OCI-LY3 (cell line): Measurements from ENCODE around the gene JARID2.
A peak's percentile ranks its signal among the peaks of the same experiment; 100 is the strongest.

Source experiments
- H2AFZ ChIP-seq: fragments of 200-600, 300-600 bp; shearing (Covaris generic); 2 replicates; pipeline ENCODE4 v1.6.0; 2014; ENCODE audit warnings: antibody characterized with exemption, low read depth, low read length
- H3K27ac ChIP-seq: fragments of 200-600, 300-600 bp; sonication (generic); 2 replicates; pipeline ENCODE4 v1.5.1; 2014; ENCODE audit warnings: mild to moderate bottlenecking, low read length, moderate library complexity, mixed read lengths
- H3K27me3 ChIP-seq: fragments of 200-600, 300-600 bp; sonication (generic); 2 replicates; pipeline ENCODE4 v1.6.1; 2014; ENCODE audit warnings: low read depth, low read length, mixed read lengths
- H3K36me3 ChIP-seq: fragments of 200-600, 300-600 bp; sonication (generic); replicated peaks from 2 replicates; pipeline ENCODE3; 2014; ENCODE audit warnings: low read depth, low read length, mixed read lengths
- H3K4me1 ChIP-seq: fragments of 300-600, 200-600 bp; sonication (generic); 2 replicates; pipeline ENCODE4 v1.6.1; 2014; ENCODE audit warnings: low read length, mixed read lengths
- H3K4me2 ChIP-seq: fragments of 200-600, 300-600 bp; sonication (generic); 2 replicates; pipeline ENCODE4 v1.6.1; 2014; ENCODE audit warnings: low read length, mixed read lengths
- H3K4me3 ChIP-seq: fragments of 300-600, 200-600 bp; sonication (generic); 2 replicates; pipeline ENCODE4 v1.5.1; 2014; ENCODE audit warnings: antibody characterized with exemption, mild to moderate bottlenecking, low read length, moderate library complexity
- H3K79me2 ChIP-seq: fragments of 300-600, 200-600 bp; shearing (Covaris generic); 2 replicates; pipeline ENCODE4 v1.6.1; 2014; ENCODE audit warnings: mild to moderate bottlenecking, low read length, mixed read lengths
- H3K9ac ChIP-seq: fragments of 300-600, 200-600 bp; shearing (Covaris generic); 2 replicates; pipeline ENCODE4 v1.6.0; 2014; ENCODE audit warnings: mild to moderate bottlenecking, low read length, moderate library complexity
- H3K9me3 ChIP-seq: fragments of 200-600, 300-600 bp; shearing (Covaris generic); 2 replicates; pipeline ENCODE4 v1.6.1; 2014; ENCODE audit warnings: low read length, mixed read lengths; ENCODE audit not compliant: insufficient read depth
- H4K20me1 ChIP-seq: fragments of 200-600, 300-600 bp; sonication (generic); 2 replicates; pipeline ENCODE4 v1.6.1; 2016; ENCODE audit warnings: low read length, mixed read lengths; ENCODE audit not compliant: insufficient read depth
- EZH2phosphoT487 ChIP-seq: fragments of 200-600 bp; shearing (Covaris generic); IDR thresholded peaks from 2 replicates; pipeline ENCODE4 v1.6.1; 2018; ENCODE audit warnings: antibody characterized with exemption, mixed run types, low read depth
- TF ChIP-seq, protein P1 (sequence below): fragments of 200-600, 300-600 bp; sonication (generic); IDR thresholded peaks from 2 replicates; pipeline ENCODE4 v1.5.1; 2014; ENCODE audit warnings: antibody characterized with exemption, low read length, low read depth

The JARID2 gene

DNA sequence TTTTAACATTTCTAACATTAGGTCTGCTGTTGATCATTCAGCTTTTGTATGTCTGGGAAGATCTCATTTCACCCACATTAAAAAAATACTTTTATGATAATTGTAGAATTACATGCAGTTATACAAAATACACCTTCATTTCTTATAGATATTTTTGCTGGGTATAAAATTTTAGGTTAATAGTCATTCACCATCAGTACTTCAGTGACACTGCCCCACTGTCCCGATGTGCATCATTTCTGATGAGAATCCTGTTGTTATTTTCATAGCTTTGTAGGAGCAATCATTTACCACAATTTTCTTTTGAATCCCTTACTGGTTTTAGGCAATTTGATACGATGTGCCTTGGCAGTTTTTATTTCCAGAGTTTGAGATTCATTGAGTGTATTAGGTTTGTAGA lies 173.6 kb downstream of the JARID2 start:
- peaks cover 11% of the 10 kb centered on the region for H3K36me3 ChIP-seq

DNA sequence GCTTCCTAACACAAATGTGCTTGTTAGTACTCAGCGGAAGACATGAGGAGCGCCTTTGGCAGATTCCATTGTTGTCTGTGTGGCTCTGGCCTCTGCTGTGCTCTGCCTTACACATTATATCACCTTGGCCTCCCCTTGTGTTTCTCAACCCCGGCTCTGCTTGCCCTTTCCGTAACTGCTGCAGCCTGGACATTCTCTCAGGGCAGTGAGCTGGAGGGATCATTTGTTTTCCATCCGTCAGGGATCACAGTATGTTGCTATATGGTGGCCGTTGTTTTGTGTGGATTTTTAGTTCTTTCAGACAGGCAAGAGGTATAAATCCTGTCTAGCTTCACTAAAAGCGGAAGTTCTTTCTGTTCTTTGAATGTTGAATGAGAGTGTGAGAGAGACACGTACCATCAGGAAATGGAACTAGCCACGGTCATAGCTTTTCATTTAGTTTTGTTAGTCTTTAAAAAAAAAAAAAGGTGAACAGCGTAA lies 175.1 kb downstream of the JARID2 start:
- Histone ChIP-seq H3K4me1 (peaks cover 23% of the 10 kb centered on the region), H3K4me2 (peak overlapping the region; percentile 99)
- TF ChIP-seq EZH2phosphoT487, result no peak
- TF ChIP-seq, protein P1, sequence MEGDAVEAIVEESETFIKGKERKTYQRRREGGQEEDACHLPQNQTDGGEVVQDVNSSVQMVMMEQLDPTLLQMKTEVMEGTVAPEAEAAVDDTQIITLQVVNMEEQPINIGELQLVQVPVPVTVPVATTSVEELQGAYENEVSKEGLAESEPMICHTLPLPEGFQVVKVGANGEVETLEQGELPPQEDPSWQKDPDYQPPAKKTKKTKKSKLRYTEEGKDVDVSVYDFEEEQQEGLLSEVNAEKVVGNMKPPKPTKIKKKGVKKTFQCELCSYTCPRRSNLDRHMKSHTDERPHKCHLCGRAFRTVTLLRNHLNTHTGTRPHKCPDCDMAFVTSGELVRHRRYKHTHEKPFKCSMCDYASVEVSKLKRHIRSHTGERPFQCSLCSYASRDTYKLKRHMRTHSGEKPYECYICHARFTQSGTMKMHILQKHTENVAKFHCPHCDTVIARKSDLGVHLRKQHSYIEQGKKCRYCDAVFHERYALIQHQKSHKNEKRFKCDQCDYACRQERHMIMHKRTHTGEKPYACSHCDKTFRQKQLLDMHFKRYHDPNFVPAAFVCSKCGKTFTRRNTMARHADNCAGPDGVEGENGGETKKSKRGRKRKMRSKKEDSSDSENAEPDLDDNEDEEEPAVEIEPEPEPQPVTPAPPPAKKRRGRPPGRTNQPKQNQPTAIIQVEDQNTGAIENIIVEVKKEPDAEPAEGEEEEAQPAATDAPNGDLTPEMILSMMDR, result no peak

More for the DNA sequence above, 173.6 kb downstream of the JARID2 start:
- TF ChIP-seq, protein P1, result no peak
- TF ChIP-seq EZH2phosphoT487, result no peak
- Histone ChIP-seq H3K27ac (no peak overlapping the region), H3K79me2 (peaks cover 40% of the 10 kb centered on the region), H3K27me3 (no peaks in the 10 kb centered on the region), H3K4me3 (no peak overlapping the region), H4K20me1 (peaks cover 11% of the 10 kb centered on the region; the same call in 1 of the 2 replicates), H2AFZ (no peak overlapping the region), H3K4me2 (no peak overlapping the region), H3K4me1 (peaks cover 23% of the 10 kb centered on the region), H3K9ac (no peak overlapping the region), H3K9me3 (peaks cover 8% of the 10 kb centered on the region; the same call in 1 of the 2 replicates)

DNA sequence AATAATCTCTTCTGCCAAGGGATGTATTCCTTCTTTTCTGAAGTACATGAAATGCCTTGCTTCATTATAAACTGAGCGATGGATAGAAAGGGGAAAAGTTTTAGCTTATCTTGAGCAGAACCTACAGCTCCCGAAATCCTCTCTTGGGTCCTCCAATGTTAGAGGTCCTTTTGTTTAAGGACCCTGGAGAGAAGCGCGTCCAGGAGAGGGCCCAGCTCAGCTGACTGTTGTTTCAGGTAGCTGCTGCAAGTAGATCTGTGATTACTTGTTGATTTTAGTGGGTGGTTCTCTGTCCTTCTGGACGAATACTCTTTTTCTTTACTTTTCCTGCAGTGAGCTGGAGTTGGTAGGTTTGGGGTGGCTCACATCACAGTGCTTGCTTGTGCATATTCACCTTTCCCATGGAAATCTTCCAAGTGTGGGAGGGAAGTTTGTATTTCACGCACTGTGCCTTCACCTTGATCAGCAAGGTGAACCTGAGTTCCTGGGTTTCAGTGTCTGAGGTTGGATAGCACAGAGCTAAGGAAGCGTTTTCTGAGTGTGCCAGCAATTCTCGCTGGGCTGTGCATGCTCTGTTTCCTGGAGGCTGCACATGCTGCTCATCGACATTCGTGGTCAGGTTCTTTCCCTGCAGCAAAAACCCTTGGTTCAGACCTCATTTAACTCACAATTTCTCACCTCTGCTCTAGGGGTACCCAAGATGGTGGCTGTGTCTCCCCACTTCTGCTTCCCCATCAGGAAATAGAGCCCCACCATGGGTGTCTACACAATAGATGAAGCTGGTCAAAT lies 176.3 kb downstream of the JARID2 start:
- no peak for TF ChIP-seq EZH2phosphoT487
- TF ChIP-seq, protein P1, result no peak
- Histone ChIP-seq H2AFZ (no peak overlapping the region), H3K27ac (no peak overlapping the region), H3K36me3 (peaks cover 7% of the 10 kb centered on the region), H3K9ac (no peak overlapping the region; the same call in 1 of the 2 replicates), H3K4me2 (peak overlapping the region; percentile 99), H3K4me1 (peaks cover 28% of the 10 kb centered on the region), H4K20me1 (peaks cover 22% of the 10 kb centered on the region), H3K9me3 (peaks cover 8% of the 10 kb centered on the region; the same call in 1 of the 2 replicates), H3K79me2 (peaks cover 53% of the 10 kb centered on the region), H3K4me3 (no peak overlapping the region), H3K27me3 (no peaks in the 10 kb centered on the region)

More for the DNA sequence above, 175.1 kb downstream of the JARID2 start:
- Histone ChIP-seq H3K9ac (peak overlapping the region; percentile 65), H3K79me2 (peaks cover 47% of the 10 kb centered on the region), H3K9me3 (peaks cover 8% of the 10 kb centered on the region; the same call in 1 of the 2 replicates), H3K4me3 (peak overlapping the region; percentile 70), H4K20me1 (peaks cover 14% of the 10 kb centered on the region), H2AFZ (peak overlapping the region; percentile 63), H3K36me3 (peaks cover 11% of the 10 kb centered on the region), H3K27me3 (no peaks in the 10 kb centered on the region), H3K27ac (peak overlapping the region; percentile 85)

DNA sequence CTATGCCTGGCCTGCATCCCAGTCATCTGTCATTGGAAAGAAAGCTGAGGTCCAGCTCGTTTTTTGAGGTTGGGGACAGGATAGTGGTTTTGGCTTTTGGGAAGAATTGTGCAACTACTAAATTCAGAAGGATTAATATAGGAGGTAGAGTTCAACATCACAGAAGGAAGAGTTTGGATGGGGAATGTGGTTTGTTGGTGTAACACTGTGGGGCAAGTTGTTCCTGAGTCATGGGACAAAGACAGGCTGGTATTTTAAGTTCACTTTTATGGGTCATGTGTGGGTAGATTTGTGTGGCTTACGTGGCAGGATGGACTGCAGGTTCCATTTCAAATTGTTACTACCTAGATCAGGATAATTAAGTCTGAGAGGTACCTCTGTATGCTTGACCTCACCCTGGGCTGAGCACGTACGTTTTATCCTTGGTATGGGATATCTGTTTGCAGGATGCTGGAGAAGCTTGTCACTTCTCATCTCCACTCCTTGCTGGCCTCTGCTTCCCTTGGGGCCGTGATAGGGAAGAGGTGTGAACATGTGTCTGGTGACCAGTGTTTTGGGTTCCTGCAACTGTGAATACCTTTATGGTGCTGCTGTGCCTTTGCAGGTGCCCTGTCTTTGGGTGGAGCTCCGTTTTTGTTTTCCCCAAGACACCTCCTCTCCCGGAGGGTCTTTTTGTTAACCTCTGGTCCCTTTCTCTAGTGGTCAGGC lies 177.6 kb downstream of the JARID2 start:
- Histone ChIP-seq H2AFZ (no peak overlapping the region), H3K4me2 (no peak overlapping the region), H4K20me1 (peaks cover 22% of the 10 kb centered on the region)

More for the DNA sequence above, 177.6 kb downstream of the JARID2 start:
- Histone ChIP-seq H3K27ac (no peak overlapping the region), H3K4me3 (no peak overlapping the region), H3K36me3 (peaks cover 7% of the 10 kb centered on the region), H3K9me3 (peaks cover 8% of the 10 kb centered on the region; the same call in 1 of the 2 replicates), H3K4me1 (peaks cover 33% of the 10 kb centered on the region), H3K27me3 (no peaks in the 10 kb centered on the region), H3K9ac (no peak overlapping the region), H3K79me2 (peaks cover 57% of the 10 kb centered on the region)
- TF ChIP-seq, protein P1, result no peak
- TF ChIP-seq EZH2phosphoT487, result no peak
